AG04449 (cell line): ENCODE data around the gene GC.

Experiments
- CTCF ChIA-PET: fragments of 350-600 bp; formaldehyde crosslinking; extraction: SDS; loops from one replicate; lab custom pipeline; 2021; ENCODE audit warnings: antibody characterized with exemption; lab: Yijun Ruan, JAX
- POLR2A ChIA-PET: fragments of 400-600, 350-600 bp; formaldehyde crosslinking; extraction: SDS; loops from one replicate; lab custom pipeline; 2020; ENCODE audit warnings: antibody characterized with exemption, inconsistent platforms; lab: Yijun Ruan, JAX
- DNase-seq: peaks from one replicate; pipeline ENCODE4 v3.0.0-alpha.2; 2010; ENCODE audit warnings: low read depth, low spot score
- H3K4me3 ChIP-seq: 2 replicates; pipeline ENCODE4 v1.5.1; 2011; ENCODE audit warnings: low read depth, mild to moderate bottlenecking, control low read depth, low read length
- TF ChIP-seq, protein P1 (sequence below): IDR thresholded peaks from one replicate; pipeline ENCODE4 v1.5.1; 2011; ENCODE audit warnings: mild to moderate bottlenecking, moderate library complexity, low read length, control low read depth, inconsistent platforms; ENCODE audit not compliant: insufficient read depth; ENCODE audit errors: missing control alignments

GC gene

DNA sequence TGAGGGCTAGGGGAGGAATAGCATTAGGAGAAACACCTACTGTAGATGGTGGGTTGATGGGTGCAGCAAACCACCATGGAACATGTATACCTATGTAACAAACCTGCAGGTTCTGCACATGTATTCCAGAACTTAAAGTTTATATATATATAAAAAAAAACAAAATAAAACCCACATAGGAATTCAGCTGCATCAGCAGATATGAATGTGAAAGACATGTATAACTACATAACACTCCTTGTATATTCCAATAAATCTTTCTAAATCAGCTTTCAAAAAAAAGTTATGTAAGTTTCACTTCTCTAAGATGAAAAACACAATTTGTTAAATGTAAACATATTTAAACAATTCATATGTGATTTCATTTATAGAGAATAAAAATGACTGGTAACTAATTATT is 6.0 kb downstream of the GC start:
- TF ChIP-seq, protein P1, sequence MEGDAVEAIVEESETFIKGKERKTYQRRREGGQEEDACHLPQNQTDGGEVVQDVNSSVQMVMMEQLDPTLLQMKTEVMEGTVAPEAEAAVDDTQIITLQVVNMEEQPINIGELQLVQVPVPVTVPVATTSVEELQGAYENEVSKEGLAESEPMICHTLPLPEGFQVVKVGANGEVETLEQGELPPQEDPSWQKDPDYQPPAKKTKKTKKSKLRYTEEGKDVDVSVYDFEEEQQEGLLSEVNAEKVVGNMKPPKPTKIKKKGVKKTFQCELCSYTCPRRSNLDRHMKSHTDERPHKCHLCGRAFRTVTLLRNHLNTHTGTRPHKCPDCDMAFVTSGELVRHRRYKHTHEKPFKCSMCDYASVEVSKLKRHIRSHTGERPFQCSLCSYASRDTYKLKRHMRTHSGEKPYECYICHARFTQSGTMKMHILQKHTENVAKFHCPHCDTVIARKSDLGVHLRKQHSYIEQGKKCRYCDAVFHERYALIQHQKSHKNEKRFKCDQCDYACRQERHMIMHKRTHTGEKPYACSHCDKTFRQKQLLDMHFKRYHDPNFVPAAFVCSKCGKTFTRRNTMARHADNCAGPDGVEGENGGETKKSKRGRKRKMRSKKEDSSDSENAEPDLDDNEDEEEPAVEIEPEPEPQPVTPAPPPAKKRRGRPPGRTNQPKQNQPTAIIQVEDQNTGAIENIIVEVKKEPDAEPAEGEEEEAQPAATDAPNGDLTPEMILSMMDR: no peak
- POLR2A ChIA-PET: no interaction called here
- DNase-seq: no peak
- CTCF ChIA-PET: no interaction called here
- H3K4me3 ChIP-seq: no peak overlapping the region

DNA sequence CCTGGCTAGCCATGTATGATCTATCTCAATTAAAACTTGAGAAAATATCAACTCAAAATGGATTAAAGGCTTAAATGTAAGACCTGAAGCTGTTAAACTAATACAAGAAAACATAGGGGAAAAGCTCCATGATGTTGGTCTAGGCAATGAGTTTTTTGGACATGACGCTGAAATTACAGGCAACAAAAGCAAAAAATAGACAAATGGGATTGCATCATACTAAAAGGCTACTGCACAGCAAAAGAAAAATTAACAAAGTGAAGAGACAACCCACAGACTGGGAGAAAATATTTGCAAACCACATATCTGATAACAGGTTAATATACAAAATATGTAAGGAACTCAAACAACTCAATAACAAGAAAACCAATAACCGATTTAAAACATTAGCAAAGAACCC is 8.4 kb downstream of the GC start:
- ChIA-PET CTCF (no interaction called here), POLR2A (no interaction called here)
- TF ChIP-seq, protein P1: no peak
- no peak overlapping the region for H3K4me3 ChIP-seq
- DNase-seq: no peak

DNA sequence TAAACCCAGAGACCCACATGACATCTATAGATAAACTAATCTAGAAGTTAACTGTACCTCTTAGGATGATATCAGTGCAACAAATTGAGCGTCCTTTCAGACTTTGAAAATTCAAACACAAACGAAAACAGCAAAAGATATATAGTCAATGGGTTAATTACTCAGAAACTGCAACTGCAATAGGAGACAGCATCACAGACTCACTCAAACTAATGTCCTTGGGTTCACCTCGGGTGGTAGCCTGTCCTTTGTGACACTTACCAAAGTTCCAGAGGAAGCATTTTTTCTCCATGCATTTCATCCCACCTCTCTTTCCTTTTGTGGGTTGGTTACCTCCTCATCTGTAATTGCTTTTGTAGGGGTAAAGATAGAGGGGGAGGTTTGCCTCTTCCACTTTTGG is 9.7 kb downstream of the GC start:
- H3K4me3 ChIP-seq: no peak overlapping the region
- ChIA-PET POLR2A (no interaction called here), CTCF (no interaction called here)
- no peak for DNase-seq
- TF ChIP-seq, protein P1: no peak

DNA sequence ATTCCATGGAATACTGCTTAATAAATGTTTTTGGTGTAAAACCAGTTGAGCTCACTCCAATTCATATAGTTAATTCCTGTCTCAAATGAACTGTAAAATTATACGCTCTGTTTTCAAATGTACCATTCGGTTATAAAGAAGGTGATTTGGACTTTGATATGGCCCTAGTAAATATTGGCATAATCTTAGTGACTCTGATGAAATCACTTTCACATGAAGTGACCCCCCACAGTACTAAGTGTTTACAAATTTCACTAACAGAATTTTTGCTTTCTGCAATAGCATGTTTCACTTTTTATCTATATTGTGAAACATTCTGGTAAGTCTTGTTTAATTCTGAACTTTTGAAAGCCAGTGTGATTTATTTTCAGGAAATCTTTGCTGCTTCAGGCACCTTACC is 10.9 kb downstream of the GC start:
- POLR2A ChIA-PET: no interaction called here
- TF ChIP-seq, protein P1: no peak

DNA sequence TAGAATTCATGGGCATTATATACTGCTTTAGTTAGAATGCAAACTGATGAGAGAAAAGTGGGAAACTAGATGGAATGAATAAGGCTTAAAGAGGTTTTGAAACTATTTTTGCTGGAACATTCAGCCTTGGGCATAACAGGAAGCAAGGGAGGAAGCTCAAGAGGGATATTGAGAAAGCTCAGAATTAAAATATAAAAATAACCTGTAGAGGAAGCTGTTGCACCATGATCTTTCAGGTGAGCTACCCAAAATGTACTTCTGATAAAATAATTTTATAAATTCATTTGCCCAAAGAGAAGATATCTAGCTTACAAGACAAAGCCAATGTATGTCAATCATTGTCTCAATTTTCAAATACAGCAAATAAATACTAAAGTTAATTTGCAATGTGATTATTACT is 11.3 kb downstream of the GC start:
- TF ChIP-seq, protein P1: no peak
- ChIA-PET POLR2A (no interaction called here), CTCF (no interaction called here)
- no peak overlapping the region for H3K4me3 ChIP-seq
- DNase-seq: no peak

More for the DNA sequence above, 10.9 kb downstream of the GC start:
- CTCF ChIA-PET: no interaction called here
- no peak for DNase-seq
- no peak overlapping the region for H3K4me3 ChIP-seq

DNA sequence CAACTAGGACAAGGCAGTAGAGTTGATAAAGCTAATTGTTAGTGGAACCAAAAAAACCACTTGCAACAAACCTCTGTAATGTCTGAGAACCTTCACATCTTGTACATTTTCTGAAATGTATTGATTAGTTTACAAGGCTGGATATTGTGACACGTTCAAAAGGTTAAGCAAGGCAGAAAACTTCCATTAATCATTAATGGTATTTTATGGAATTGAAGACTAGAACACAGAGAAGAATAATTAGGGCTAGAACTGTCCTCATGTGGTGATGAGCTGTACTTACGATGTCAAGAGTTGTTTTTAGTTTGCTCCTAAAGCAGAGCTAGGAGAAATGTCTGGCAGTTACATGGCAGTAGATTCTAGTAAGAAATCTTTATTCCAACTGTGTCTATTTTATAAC is 12.3 kb downstream of the GC start:
- TF ChIP-seq, protein P1: no peak
- no peak overlapping the region for H3K4me3 ChIP-seq
- POLR2A ChIA-PET: no interaction called here
- DNase-seq: no peak
- CTCF ChIA-PET: no interaction called here

DNA sequence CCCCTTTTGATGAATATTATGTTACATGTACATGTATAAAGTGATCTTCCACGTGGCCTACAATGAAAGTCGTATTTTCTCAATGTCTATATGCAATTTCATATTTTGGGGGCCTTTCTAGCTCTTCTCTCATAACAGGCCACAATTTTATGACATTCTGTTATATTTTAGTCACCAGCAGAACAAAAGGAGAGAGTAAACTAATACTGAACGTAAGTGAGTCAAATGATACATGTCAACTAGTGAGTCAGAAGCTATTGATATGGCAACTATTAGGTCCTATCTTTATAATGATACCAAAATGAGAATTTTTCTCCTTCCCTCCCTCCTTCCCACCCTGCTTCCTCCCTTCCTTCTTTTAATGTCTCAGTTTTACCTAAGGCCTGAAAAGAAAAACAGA is 14.4 kb downstream of the GC start:
- no peak for DNase-seq
- H3K4me3 ChIP-seq: no peak overlapping the region
- ChIA-PET POLR2A (no interaction called here), CTCF (no interaction called here)
- TF ChIP-seq, protein P1: no peak
